Ectodermal cell (in vitro differentiated cells): ENCODE results near the gene TNFRSF1B.

Experiments
- H3K27ac ChIP-seq: 2 replicates; pipeline ENCODE4 v1.7.0; 2013; ENCODE audit warnings: mild to moderate bottlenecking, low read depth, low read length; ENCODE audit not compliant: insufficient read depth, poor library complexity, severe bottlenecking
- H3K27me3 ChIP-seq: 2 replicates; pipeline ENCODE4 v1.7.0; 2013; ENCODE audit warnings: mild to moderate bottlenecking, low read length; ENCODE audit not compliant: insufficient read depth, control insufficient read depth, poor library complexity, severe bottlenecking
- H3K36me3 ChIP-seq: one replicate; pipeline ENCODE4 v1.7.0; 2013; ENCODE audit warnings: low read length; ENCODE audit not compliant: control insufficient read depth, insufficient read depth
- H3K4me1 ChIP-seq: one replicate; pipeline ENCODE4 v1.7.0; 2013; ENCODE audit warnings: low read length; ENCODE audit not compliant: control insufficient read depth, insufficient read depth
- H3K4me3 ChIP-seq: 2 replicates; pipeline ENCODE4 v1.7.0; 2013; ENCODE audit warnings: low read depth, low read length, control low read depth; ENCODE audit not compliant: insufficient read depth
- H3K9me3 ChIP-seq: 2 replicates; pipeline ENCODE4 v1.7.0; 2013; ENCODE audit warnings: mild to moderate bottlenecking, low read length, moderate library complexity; ENCODE audit not compliant: control insufficient read depth
- WGBS, 2 experiments: methylation state at CpG; one replicate each; pipeline ENCODE4 v1.1.7; 2013; ENCODE audit warnings: missing lambda C conversion rate in 2 of 2; 5-methylcytosine and 5-hydroxymethylcytosine counted together

Gene TNFRSF1B

GRCh38 chr1:12142141-12142823 is 24.5 kb upstream of the TNFRSF1B start:
- WGBS, 2 experiments: 68 to 69% methylated on average over 18 of the region's 18 CpGs
- no peaks in the 10 kb centered on the region for H3K9me3 ChIP-seq
- no peak overlapping the region for H3K27ac ChIP-seq
- no peaks in the 10 kb centered on the region for H3K36me3 ChIP-seq
- peaks cover 9% of the 10 kb centered on the region for H3K4me1 ChIP-seq
- H3K27me3 ChIP-seq: no peaks in the 10 kb centered on the region
- H3K4me3 ChIP-seq: no peak overlapping the region

GRCh38 chr1:12142891-12143630 is 23.7 kb upstream of the TNFRSF1B start:
- H3K36me3 ChIP-seq: no peaks in the 10 kb centered on the region

GRCh38 chr1:12143631-12144155 is 23.1 kb upstream of the TNFRSF1B start:
- H3K36me3 ChIP-seq: no peaks in the 10 kb centered on the region
- H3K27me3 ChIP-seq: no peaks in the 10 kb centered on the region
- 90 to 92% methylated on average over 17 of the region's 17 CpGs for WGBS, 2 experiments
- no peaks in the 10 kb centered on the region for H3K9me3 ChIP-seq
- peaks cover 12% of the 10 kb centered on the region for H3K4me1 ChIP-seq
- H3K4me3 ChIP-seq: no peak overlapping the region
- no peak overlapping the region for H3K27ac ChIP-seq

More at GRCh38 chr1:12142891-12143630, 23.7 kb upstream of the TNFRSF1B start:
- H3K27ac ChIP-seq: no peak overlapping the region
- 95% methylated on average over 21 of the region's 21 CpGs for WGBS, 2 experiments
- no peaks in the 10 kb centered on the region for H3K9me3 ChIP-seq
- no peak overlapping the region for H3K4me3 ChIP-seq
- no peaks in the 10 kb centered on the region for H3K27me3 ChIP-seq
- peaks cover 12% of the 10 kb centered on the region for H3K4me1 ChIP-seq

- Histone ChIP-seq H3K27me3 (no peaks in the 10 kb centered on the region), H3K9me3 (no peaks in the 10 kb centered on the region), H3K4me1 (peaks cover 12% of the 10 kb centered on the region), H3K4me3 (no peak overlapping the region), H3K36me3 (no peaks in the 10 kb centered on the region), H3K27ac (no peak overlapping the region)
- 90 to 92% methylated on average over 8 of the region's 8 CpGs for WGBS, 2 experiments
These were observed 22.6 kb upstream of the TNFRSF1B start for GRCh38 chr1:12144236-12144635.

GRCh38 chr1:12144969-12145368 is 21.8 kb upstream of the TNFRSF1B start:
- WGBS, 2 experiments: 88 to 90% methylated on average over 4 of the region's 4 CpGs
- Histone ChIP-seq H3K27ac (no peak overlapping the region), H3K27me3 (no peaks in the 10 kb centered on the region), H3K4me1 (peaks cover 12% of the 10 kb centered on the region), H3K36me3 (no peaks in the 10 kb centered on the region), H3K9me3 (no peaks in the 10 kb centered on the region), H3K4me3 (no peak overlapping the region)

GRCh38 chr1:12145616-12146342 is 21.0 kb upstream of the TNFRSF1B start:
- Histone ChIP-seq H3K27me3 (no peaks in the 10 kb centered on the region), H3K27ac (no peak overlapping the region), H3K9me3 (no peaks in the 10 kb centered on the region), H3K4me3 (no peak overlapping the region), H3K4me1 (peaks cover 12% of the 10 kb centered on the region), H3K36me3 (no peaks in the 10 kb centered on the region)
- 92 to 94% methylated on average over 11 to 12 of the region's 12 CpGs for WGBS, 2 experiments

GRCh38 chr1:12146343-12147112 is 20.3 kb upstream of the TNFRSF1B start:
- Histone ChIP-seq H3K4me3 (no peak overlapping the region), H3K27ac (no peak overlapping the region), H3K27me3 (no peaks in the 10 kb centered on the region), H3K9me3 (no peaks in the 10 kb centered on the region), H3K36me3 (no peaks in the 10 kb centered on the region), H3K4me1 (peaks cover 12% of the 10 kb centered on the region)
- WGBS, 2 experiments: 90 to 91% methylated on average over 20 of the region's 20 CpGs

GRCh38 chr1:12147201-12147701 is 19.5 kb upstream of the TNFRSF1B start:
- Histone ChIP-seq H3K4me3 (no peak overlapping the region), H3K4me1 (peaks cover 7% of the 10 kb centered on the region), H3K27me3 (no peaks in the 10 kb centered on the region), H3K9me3 (no peaks in the 10 kb centered on the region), H3K36me3 (no peaks in the 10 kb centered on the region), H3K27ac (no peak overlapping the region)
- 73% methylated on average over 8 of the region's 8 CpGs for WGBS, 2 experiments

GRCh38 chr1:12148160-12148957 is 18.4 kb upstream of the TNFRSF1B start:
- WGBS, 2 experiments: 94 to 95% methylated on average over 8 of the region's 8 CpGs
- Histone ChIP-seq H3K36me3 (no peaks in the 10 kb centered on the region), H3K27ac (no peak overlapping the region)

More at GRCh38 chr1:12148160-12148957, 18.4 kb upstream of the TNFRSF1B start:
- Histone ChIP-seq H3K9me3 (no peaks in the 10 kb centered on the region), H3K4me3 (no peak overlapping the region), H3K27me3 (no peaks in the 10 kb centered on the region), H3K4me1 (peaks cover 7% of the 10 kb centered on the region)
